NT2/D1 (cell line): Measurements from ENCODE around the gene ADA.
"Not testable (repeated sequence)": the region's sequence is repeated elsewhere in the genome, so short reads cannot be mapped to it uniquely, and the experiment has no call there.

Source experiments
- DNase-seq: peaks from one replicate; pipeline ENCODE4 v3.0.0-alpha.2; 2011; ENCODE audit warnings: low read depth, low spot score
- H3K27me3 ChIP-seq: 2 replicates; pipeline ENCODE4 v1.6.0; 2011; ENCODE audit warnings: mild to moderate bottlenecking; ENCODE audit not compliant: insufficient read length, insufficient read depth
- H3K36me3 ChIP-seq: 2 replicates; pipeline ENCODE4 v1.6.1; 2011; ENCODE audit warnings: mild to moderate bottlenecking, low read length, mixed read lengths; ENCODE audit not compliant: insufficient read depth, insufficient read length
- H3K4me1 ChIP-seq: 2 replicates; pipeline ENCODE4 v1.5.1; 2011; ENCODE audit not compliant: insufficient read depth, insufficient read length
- H3K4me3 ChIP-seq: 2 replicates; pipeline ENCODE4 v1.5.1; 2011; ENCODE audit warnings: low read depth; ENCODE audit not compliant: insufficient read length
- H3K9ac ChIP-seq: 2 replicates; pipeline ENCODE4 v1.6.0; 2011; ENCODE audit warnings: low read depth; ENCODE audit not compliant: insufficient read length
- H3K9me3 ChIP-seq: 2 replicates; pipeline ENCODE4 v1.5.1; 2011; ENCODE audit warnings: mild to moderate bottlenecking, low read length; ENCODE audit not compliant: insufficient read depth
- SUZ12 ChIP-seq: IDR thresholded peaks from 2 replicates; pipeline ENCODE4 v1.6.1; 2011; ENCODE audit not compliant: insufficient read length, insufficient read depth; ENCODE audit errors: extremely low read depth
- YY1 ChIP-seq: IDR thresholded peaks from 2 replicates; pipeline ENCODE4 v1.6.1; 2011; ENCODE audit not compliant: insufficient read length, insufficient read depth
- ZNF274 ChIP-seq: IDR thresholded peaks from 2 replicates; pipeline ENCODE4 v1.6.1; 2011; ENCODE audit warnings: mild to moderate bottlenecking, low read depth, low read length

Gene ADA

DNA sequence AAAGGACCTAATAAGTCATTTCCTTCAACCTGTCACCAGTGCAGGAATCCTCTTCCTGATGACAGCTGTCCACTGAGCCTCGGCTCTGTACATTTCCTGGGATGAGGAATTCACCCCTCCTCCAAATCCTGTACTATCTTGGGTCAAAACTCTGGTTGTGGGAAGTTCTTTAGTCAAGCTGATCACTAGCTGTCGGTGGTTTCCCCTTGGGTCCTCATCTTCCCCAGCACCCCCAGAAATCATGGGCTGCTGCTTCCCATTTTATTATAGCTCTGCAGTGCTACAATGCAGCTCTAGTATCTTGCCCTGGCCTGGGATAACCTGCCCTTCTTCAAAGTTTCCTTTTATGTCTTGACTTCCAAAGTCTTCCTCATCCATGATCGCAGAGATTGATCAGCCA lies 14.6 kb upstream of the ADA start:
- Histone ChIP-seq H3K36me3 (no peaks in the 10 kb centered on the region), H3K4me3 (no peak overlapping the region), H3K27me3 (no peaks in the 10 kb centered on the region), H3K9me3 (no peaks in the 10 kb centered on the region), H3K9ac (no peak overlapping the region), H3K4me1 (peaks cover 3% of the 10 kb centered on the region)
- DNase-seq = no peak
- no peak for TF ChIP-seq YY1
- TF ChIP-seq ZNF274 = no peak
- no peak for TF ChIP-seq SUZ12

DNA sequence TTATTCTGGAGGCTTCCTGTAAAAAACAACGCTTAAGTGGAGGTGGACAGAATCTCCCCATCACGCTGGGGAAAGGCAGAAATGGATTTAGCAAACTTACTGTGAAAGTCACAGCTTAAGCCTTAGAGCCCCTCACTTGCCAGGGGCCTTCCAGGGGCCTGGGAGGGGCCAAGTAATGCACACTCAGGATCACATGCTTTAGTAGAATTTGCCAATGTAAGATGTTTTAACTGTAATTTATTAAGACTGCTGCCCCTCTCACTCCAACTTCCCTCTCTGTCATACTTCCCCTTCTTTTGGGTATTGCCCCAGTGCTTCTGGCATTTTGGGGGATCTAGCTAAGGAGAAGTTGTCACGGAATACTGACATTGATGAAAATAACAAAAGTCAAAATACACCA lies 12.6 kb upstream of the ADA start:
- Histone ChIP-seq H3K9me3 (no peaks in the 10 kb centered on the region), H3K9ac (no peak overlapping the region), H3K36me3 (no peaks in the 10 kb centered on the region), H3K27me3 (no peaks in the 10 kb centered on the region), H3K4me3 (no peak overlapping the region), H3K4me1 (peaks cover 3% of the 10 kb centered on the region)
- no peak for DNase-seq
- TF ChIP-seq SUZ12 (no peak), ZNF274 (no peak), YY1 (no peak)

DNA sequence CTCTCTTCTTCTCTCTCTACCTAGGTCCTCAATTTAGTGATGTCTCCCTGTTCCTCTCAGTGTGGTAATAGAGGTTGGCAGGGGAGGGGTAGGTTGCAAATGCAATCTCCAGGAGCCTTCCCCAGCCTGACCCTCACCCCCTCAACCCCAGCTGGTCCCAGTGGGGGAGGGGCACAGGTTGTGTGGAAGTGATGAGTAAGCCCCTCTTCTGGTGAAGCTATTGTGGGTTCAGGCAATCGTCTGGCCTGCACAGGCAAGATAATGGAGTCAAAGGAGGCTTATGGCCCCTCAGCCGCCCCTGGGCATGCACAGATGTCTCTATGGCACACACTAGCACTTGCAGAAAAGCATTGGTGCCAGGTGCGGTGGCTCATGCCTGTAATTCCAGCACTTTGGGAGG lies 10.8 kb upstream of the ADA start:
- Histone ChIP-seq H3K4me3 (no peak overlapping the region), H3K4me1 (peaks cover 3% of the 10 kb centered on the region)
- DNase-seq = no peak

DNA sequence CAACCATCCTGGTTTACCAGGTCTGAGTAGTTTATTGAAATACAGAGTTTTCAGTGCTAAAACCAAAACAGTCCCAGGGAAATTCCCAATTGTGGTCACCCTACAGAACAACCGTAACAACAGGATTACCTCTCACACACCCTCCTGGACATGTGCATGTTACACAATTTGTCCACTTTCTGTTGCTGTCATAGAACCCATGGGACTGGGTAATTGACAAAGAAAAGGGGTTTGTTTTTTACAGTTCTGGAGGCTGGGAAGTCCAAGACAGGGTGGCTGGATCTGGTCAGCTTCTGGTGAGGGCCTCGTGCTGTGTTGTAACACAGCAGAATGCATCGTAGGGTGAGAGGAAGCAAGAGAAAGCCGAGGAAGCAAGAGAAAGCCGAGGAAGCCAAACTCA lies 9.1 kb upstream of the ADA start:
- DNase-seq = no peak
- Histone ChIP-seq H3K9ac (no peak overlapping the region), H3K36me3 (no peaks in the 10 kb centered on the region), H3K4me1 (peaks cover 7% of the 10 kb centered on the region), H3K9me3 (no peaks in the 10 kb centered on the region), H3K4me3 (no peak overlapping the region), H3K27me3 (no peaks in the 10 kb centered on the region)
- TF ChIP-seq SUZ12 (no peak), YY1 (no peak), ZNF274 (no peak)

More for the DNA sequence above, 10.8 kb upstream of the ADA start:
- Histone ChIP-seq H3K36me3 (no peaks in the 10 kb centered on the region), H3K27me3 (no peaks in the 10 kb centered on the region), H3K9ac (no peak overlapping the region), H3K9me3 (no peaks in the 10 kb centered on the region)
- TF ChIP-seq SUZ12 = no peak

DNA sequence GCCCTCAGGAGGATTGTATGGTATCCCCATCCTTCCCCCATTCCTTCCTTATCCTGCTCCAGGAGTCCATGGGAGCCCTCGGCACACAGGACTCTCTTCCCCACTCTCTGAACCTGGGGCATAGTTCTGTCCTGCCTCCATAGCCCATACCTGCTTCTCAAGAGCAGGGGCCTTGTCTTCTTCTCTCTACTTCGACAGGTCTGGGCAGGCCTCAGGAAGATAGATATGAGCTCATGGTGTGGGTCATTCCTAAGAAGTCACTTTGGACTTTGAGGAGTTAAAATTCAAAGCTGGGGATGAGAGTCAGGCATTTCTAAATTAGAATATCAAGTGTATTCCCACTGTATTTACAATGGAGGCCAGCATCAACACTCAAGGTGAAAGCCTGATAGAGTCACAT lies 8.4 kb upstream of the ADA start:
- Histone ChIP-seq H3K9me3 (peaks cover 4% of the 10 kb centered on the region; the same call in 1 of the 2 replicates), H3K27me3 (no peaks in the 10 kb centered on the region), H3K4me3 (no peak overlapping the region), H3K36me3 (no peaks in the 10 kb centered on the region), H3K4me1 (peaks cover 11% of the 10 kb centered on the region), H3K9ac (no peak overlapping the region)
- no peak for DNase-seq
- no peak for TF ChIP-seq YY1
- no peak for TF ChIP-seq ZNF274
- no peak for TF ChIP-seq SUZ12

GRCh38 chr20:44658810-44659209 lies 7.3 kb upstream of the ADA start:
- DNase-seq = no peak
- H3K27me3 ChIP-seq = no peaks in the 10 kb centered on the region
- H3K9ac ChIP-seq = no peak overlapping the region
- no peak for TF ChIP-seq ZNF274
- no peak for TF ChIP-seq YY1
- no peak for TF ChIP-seq SUZ12
- H3K4me1 ChIP-seq = peaks cover 11% of the 10 kb centered on the region
- H3K36me3 ChIP-seq = no peaks in the 10 kb centered on the region
- peaks cover 12% of the 10 kb centered on the region; the same call in 1 of the 2 replicates for H3K9me3 ChIP-seq
- no peak overlapping the region for H3K4me3 ChIP-seq

DNA sequence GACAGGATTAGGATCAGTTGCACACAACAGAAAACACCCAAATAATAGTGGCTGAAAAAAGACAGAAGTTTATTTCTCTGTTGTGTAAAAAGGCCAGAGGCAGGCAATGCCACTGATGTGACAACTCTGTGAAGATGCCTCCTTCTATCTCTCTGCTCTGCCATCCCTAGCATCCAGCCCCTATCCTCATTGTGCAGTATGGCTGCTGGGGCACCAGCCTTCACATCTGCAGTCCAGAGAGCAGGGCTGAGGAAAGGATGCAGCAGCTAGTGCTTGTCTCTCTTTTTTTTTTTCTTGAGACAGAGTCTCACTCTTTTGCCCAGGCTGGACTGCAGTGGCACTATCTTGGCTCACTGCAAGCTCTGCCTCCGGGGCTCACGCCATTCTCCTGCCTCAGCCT lies 6.4 kb upstream of the ADA start:
- no peaks in the 10 kb centered on the region for H3K36me3 ChIP-seq
- no peak overlapping the region for H3K4me3 ChIP-seq
- no peak overlapping the region for H3K9ac ChIP-seq
- H3K9me3 ChIP-seq = peaks cover 12% of the 10 kb centered on the region; the same call in 1 of the 2 replicates
- H3K27me3 ChIP-seq = peaks cover 5% of the 10 kb centered on the region
- peaks cover 8% of the 10 kb centered on the region for H3K4me1 ChIP-seq
- DNase-seq = no peak
- no peak for TF ChIP-seq SUZ12
- no peak for TF ChIP-seq YY1
- no peak for TF ChIP-seq ZNF274

GRCh38 chr20:44656448-44656847 lies 4.9 kb upstream of the ADA start:
- DNase-seq = no peak
- no peak overlapping the region for H3K4me3 ChIP-seq
- no peak overlapping the region for H3K9ac ChIP-seq
- H3K4me1 ChIP-seq = peaks cover 8% of the 10 kb centered on the region
- H3K9me3 ChIP-seq = peaks cover 12% of the 10 kb centered on the region; the same call in 1 of the 2 replicates
- no peak for TF ChIP-seq ZNF274
- no peak for TF ChIP-seq YY1
- no peak for TF ChIP-seq SUZ12
- H3K27me3 ChIP-seq = peaks cover 5% of the 10 kb centered on the region
- H3K36me3 ChIP-seq = no peaks in the 10 kb centered on the region

DNA sequence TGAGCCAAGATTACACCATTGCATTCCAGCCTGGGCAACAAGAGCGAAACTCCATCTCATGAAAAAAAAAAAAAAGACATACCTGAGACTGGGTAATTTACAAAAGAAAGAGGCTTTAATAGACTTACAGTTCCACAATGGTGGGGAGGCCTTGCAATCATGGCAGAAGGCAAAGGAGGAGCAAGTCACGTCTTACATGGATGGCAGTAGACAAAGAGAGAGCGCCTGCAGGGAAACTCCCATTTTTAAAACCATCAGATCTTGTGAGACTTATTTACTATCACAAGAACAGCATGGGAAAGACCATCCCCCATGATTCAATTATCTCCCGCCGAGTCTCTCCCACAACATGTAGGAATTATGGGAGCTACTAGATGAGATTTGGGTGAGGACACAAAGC lies 2.7 kb upstream of the ADA start:
- H3K36me3 ChIP-seq, H3K9ac ChIP-seq, H3K4me3 ChIP-seq, DNase-seq, H3K27me3 ChIP-seq: not testable (repeated sequence)
- Histone ChIP-seq H3K9me3 (peaks cover 12% of the 10 kb centered on the region; the same call in 1 of the 2 replicates), H3K4me1 (peaks cover 16% of the 10 kb centered on the region)
